A549 (cell line): Measurements from ENCODE around the gene COL17A1. TPM values are rescaled to one million over a fixed set of nuclear protein-coding genes. Genes with fewer than 3 reads are reported as not detected.

Source experiments
- ATAC-seq, 2 experiments: fragments of 200-7000 bp in 1 of 2; fragments of >200 bp in 1 of 2; cut with Nextera tagmentation in 1 of 2; cut with Tn5 transposase in 1 of 2; 3 replicates each; pipeline versions ENCODE4 v1.8.0 to v1.9.1; 2018 to 2020; ENCODE audit warnings: mild to moderate bottlenecking in 1 of 2, moderate library complexity in 1 of 2
- CTCF ChIA-PET: fragments of 300-600 bp; sonication (Branson Sonifier 250); formaldehyde crosslinking; extraction: SDS; loops from one replicate; lab custom pipeline; 2021; ENCODE audit warnings: antibody characterized with exemption, inconsistent platforms; lab: Yijun Ruan, JAX
- POLR2A ChIA-PET: fragments of 350-600 bp; formaldehyde crosslinking; extraction: SDS; loops from one replicate; lab custom pipeline; 2021; ENCODE audit warnings: antibody characterized with exemption, inconsistent platforms; lab: Yijun Ruan, JAX
- DNase-seq, 2 experiments: peaks; one replicate each; pipeline versions ENCODE4 v3.0.0 to v3.0.0-alpha.2; 2011 to 2016; ENCODE audit warnings: low read depth in 1 of 2, low spot score in 1 of 2
- FAIRE-seq: peaks from 2 replicates; lab custom pipeline; 2011; peaks lifted over from hg19 to GRCh38; lab: Jason Lieb, UNC
- H3K27ac ChIP-seq, 2 experiments: fragments of >200 bp; sonication (Bioruptor Twin); formaldehyde crosslinking; 3 replicates each; pipeline ENCODE4 v1.5.1; 2016 to 2017
- H3K4me1 ChIP-seq: fragments of >200 bp; sonication (Bioruptor Twin); formaldehyde crosslinking; 3 replicates; pipeline ENCODE4 v1.6.1; 2016
- H3K4me2 ChIP-seq: fragments of >200 bp; sonication (Bioruptor Twin); formaldehyde crosslinking; 3 replicates; pipeline ENCODE4 v1.6.1; 2016
- H3K4me3 ChIP-seq: fragments of >200 bp; sonication (Bioruptor Twin); formaldehyde crosslinking; 3 replicates; pipeline ENCODE4 v1.5.1; 2016
- H3K9me3 ChIP-seq: fragments of >200 bp; sonication (Bioruptor Twin); formaldehyde crosslinking; 3 replicates; pipeline ENCODE4 v1.6.1; 2016
- CEBPB ChIP-seq, 2 experiments: fragments of >200 bp in 1 of 2; sonication (Bioruptor Twin) in 1 of 2; formaldehyde crosslinking in 1 of 2; IDR thresholded peaks; 2 replicates each; pipeline ENCODE4 v1.6.1; 2012 to 2016
- GATA3 ChIP-seq: IDR thresholded peaks from 2 replicates; pipeline ENCODE4 v1.6.1; 2012; ENCODE audit warnings: borderline replicate concordance
- HOXA7 ChIP-seq: fragments of 250-450 bp; sonication (Bioruptor Pico); IDR thresholded peaks from 2 replicates; pipeline ENCODE4 v1.5.0; 2020; ENCODE audit warnings: mild to moderate bottlenecking, moderate library complexity
- RAD21 ChIP-seq, 2 experiments: fragments of >200 bp in 1 of 2; sonication (Bioruptor Twin) in 1 of 2; formaldehyde crosslinking in 1 of 2; IDR thresholded peaks in 1 of 2; conservative IDR thresholded peaks in 1 of 2; 2 replicates in 1 of 2; 3 replicates in 1 of 2; pipeline ENCODE4 v1.6.1; 2012 to 2018; ENCODE audit warnings: inconsistent platforms in 1 of 2
- SMC3 ChIP-seq: fragments of >200 bp; sonication (Bioruptor Twin); formaldehyde crosslinking; IDR thresholded peaks from 3 replicates; pipeline ENCODE4 v1.6.1; 2018; ENCODE audit warnings: inconsistent platforms
- WGBS: methylation state at CpG from one replicate; pipeline ENCODE4 v1.1.6; 2017; ENCODE audit errors: missing lambda C conversion rate; 5-methylcytosine and 5-hydroxymethylcytosine counted together
- polyA plus RNA-seq, 4 experiments: library from polyadenylated mRNA; depleted of rRNA in 3 of 4; stranded (reverse); fragments of >200 nt; fragmentation: RNase III in 1 of 4; extraction: RNeasy Plus Mini Kit Qiagen cat#74134 plus additional on column Dnase treatment in 1 of 4; gene quantifications; 2 replicates in 3 of 4; 3 replicates in 1 of 4; pipeline ENCODE4 v1.2.3, GENCODE V29; 2011 to 2017
- TF ChIP-seq, protein P1 (sequence below): fragments of >200 bp; sonication (Bioruptor Twin); formaldehyde crosslinking; IDR thresholded peaks from 3 replicates; pipeline ENCODE4 v1.5.1; 2016
- TF ChIP-seq, protein P2 (sequence below): IDR thresholded peaks from 2 replicates; pipeline ENCODE4 v1.6.1; 2012
- TF ChIP-seq, protein P3 (sequence below): fragments of 250-450 bp; sonication (Bioruptor Pico); IDR thresholded peaks from 2 replicates; pipeline ENCODE4 v1.5.0; 2020; ENCODE audit warnings: low read depth, mild to moderate bottlenecking, moderate library complexity
- TF ChIP-seq, protein P4 (sequence below): IDR thresholded peaks from 2 replicates; pipeline ENCODE4 v1.6.1; 2012

COL17A1 gene
- polyA plus RNA-seq, 2 of the 4 experiments (the other 2 are of a cell fraction), result 1.3 to 1.6 TPM

DNA sequence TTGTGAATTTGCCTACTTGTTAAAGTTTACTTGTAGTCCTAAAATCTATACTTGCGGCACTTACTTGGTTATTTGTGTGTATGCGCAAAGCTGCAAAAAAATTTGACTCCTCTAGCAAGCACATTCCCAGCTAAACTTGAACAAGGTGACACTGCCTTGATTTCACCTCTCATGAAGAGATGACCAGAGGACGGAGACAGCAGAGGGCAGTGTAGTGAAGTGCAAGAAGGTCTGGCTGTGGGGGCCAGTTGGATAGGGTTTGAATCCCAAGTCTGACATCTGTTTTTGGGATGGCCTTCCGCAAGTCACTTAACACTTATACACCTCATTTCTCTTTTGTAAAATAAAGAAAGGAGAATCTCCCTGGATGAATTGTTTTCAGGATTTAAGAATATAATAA is 103.0 kb downstream of the COL17A1 start:
- H3K4me1 ChIP-seq, result peaks cover 26% of the 10 kb centered on the region; the same call in 2 of the 3 replicates
- TF ChIP-seq, protein P1, sequence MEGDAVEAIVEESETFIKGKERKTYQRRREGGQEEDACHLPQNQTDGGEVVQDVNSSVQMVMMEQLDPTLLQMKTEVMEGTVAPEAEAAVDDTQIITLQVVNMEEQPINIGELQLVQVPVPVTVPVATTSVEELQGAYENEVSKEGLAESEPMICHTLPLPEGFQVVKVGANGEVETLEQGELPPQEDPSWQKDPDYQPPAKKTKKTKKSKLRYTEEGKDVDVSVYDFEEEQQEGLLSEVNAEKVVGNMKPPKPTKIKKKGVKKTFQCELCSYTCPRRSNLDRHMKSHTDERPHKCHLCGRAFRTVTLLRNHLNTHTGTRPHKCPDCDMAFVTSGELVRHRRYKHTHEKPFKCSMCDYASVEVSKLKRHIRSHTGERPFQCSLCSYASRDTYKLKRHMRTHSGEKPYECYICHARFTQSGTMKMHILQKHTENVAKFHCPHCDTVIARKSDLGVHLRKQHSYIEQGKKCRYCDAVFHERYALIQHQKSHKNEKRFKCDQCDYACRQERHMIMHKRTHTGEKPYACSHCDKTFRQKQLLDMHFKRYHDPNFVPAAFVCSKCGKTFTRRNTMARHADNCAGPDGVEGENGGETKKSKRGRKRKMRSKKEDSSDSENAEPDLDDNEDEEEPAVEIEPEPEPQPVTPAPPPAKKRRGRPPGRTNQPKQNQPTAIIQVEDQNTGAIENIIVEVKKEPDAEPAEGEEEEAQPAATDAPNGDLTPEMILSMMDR, result peak; percentile 43
- TF ChIP-seq GATA3 (no peak), HOXA7 (CRISPR knock-in tag) (no peak), RAD21 (conservative IDR thresholded peaks at IDR 0.05 in 1 of 2, IDR thresholded peaks at IDR 0.05 in 1 of 2) (peak; percentile 34 to 70; a peak in 3 of 5 replicates), SMC3 (peak; percentile 25; the same call in 1 of the 3 replicates), CEBPB (IDR thresholded peaks at IDR 0.05) (no peak)
- TF ChIP-seq, protein P2, sequence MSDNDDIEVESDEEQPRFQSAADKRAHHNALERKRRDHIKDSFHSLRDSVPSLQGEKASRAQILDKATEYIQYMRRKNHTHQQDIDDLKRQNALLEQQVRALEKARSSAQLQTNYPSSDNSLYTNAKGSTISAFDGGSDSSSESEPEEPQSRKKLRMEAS, result no peak
- TF ChIP-seq, protein P3, sequence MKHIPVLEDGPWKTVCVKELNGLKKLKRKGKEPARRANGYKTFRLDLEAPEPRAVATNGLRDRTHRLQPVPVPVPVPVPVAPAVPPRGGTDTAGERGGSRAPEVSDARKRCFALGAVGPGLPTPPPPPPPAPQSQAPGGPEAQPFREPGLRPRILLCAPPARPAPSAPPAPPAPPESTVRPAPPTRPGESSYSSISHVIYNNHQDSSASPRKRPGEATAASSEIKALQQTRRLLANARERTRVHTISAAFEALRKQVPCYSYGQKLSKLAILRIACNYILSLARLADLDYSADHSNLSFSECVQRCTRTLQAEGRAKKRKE (CRISPR knock-in tag), result no peak
- TF ChIP-seq, protein P4, sequence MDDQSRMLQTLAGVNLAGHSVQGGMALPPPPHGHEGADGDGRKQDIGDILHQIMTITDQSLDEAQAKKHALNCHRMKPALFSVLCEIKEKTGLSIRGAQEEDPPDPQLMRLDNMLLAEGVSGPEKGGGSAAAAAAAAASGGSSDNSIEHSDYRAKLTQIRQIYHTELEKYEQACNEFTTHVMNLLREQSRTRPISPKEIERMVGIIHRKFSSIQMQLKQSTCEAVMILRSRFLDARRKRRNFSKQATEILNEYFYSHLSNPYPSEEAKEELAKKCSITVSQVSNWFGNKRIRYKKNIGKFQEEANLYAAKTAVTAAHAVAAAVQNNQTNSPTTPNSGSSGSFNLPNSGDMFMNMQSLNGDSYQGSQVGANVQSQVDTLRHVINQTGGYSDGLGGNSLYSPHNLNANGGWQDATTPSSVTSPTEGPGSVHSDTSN, result no peak
- FAIRE-seq (no peak), DNase-seq (peak in 1 of 2 experiments; percentile 61), ATAC-seq (peak; percentile 50 to 89; a peak in 3 of 6 replicates)
- 82% methylated on average over 4 of the region's 4 CpGs for WGBS
- CTCF ChIA-PET, result interaction anchor here (1.0 to 1.5 kb wide), 4 partner anchors 13 to 95 kb away, joined by 3 to 6 read pairs (median 4); no protein-coding TSS in a partner anchor
- H3K27ac ChIP-seq, result no peak overlapping the region
- H3K9me3 ChIP-seq, result no peaks in the 10 kb centered on the region
- POLR2A ChIA-PET, result no interaction called here
- H3K4me3 ChIP-seq, result no peak overlapping the region
- no peak overlapping the region for H3K4me2 ChIP-seq

Other genes with a start within 250 kb of the COL17A1 start
- gene SH3PXD2A, start 230.3 kb downstream of the COL17A1 start, polyA plus RNA-seq (2011; rRNA removed), result 3.9 and 6.2 TPM in 2 replicates
- 1.4 to 2.4 TPM (median 1.7 TPM) in 3 replicates for gene SH3PXD2A, start 230.3 kb downstream of the COL17A1 start, polyA plus RNA-seq (2017; fragmentation: RNase III; extraction: RNeasy Plus Mini Kit Qiagen cat#74134 plus additional on column Dnase treatment)
- 34.5 and 35.5 TPM in 2 replicates for gene STN1, start 167.7 kb downstream of the COL17A1 start, polyA plus RNA-seq (2011; rRNA removed)
- gene STN1, start 167.7 kb downstream of the COL17A1 start, polyA plus RNA-seq (2017; fragmentation: RNase III; extraction: RNeasy Plus Mini Kit Qiagen cat#74134 plus additional on column Dnase treatment), result 15.8 to 19.0 TPM (median 17.1 TPM) in 3 replicates
- gene SLK, start 118.7 kb downstream of the COL17A1 start, polyA plus RNA-seq (2011; rRNA removed), result 26.7 and 29.2 TPM in 2 replicates
- 20.5 to 23.3 TPM (median 23.2 TPM) in 3 replicates for gene SLK, start 118.7 kb downstream of the COL17A1 start, polyA plus RNA-seq (2017; fragmentation: RNase III; extraction: RNeasy Plus Mini Kit Qiagen cat#74134 plus additional on column Dnase treatment)
- gene SFR1, start 36.3 kb upstream of the COL17A1 start, polyA plus RNA-seq (2011; rRNA removed), result 11.2 and 17.6 TPM in 2 replicates
- gene SFR1, start 36.3 kb upstream of the COL17A1 start, polyA plus RNA-seq (2017; fragmentation: RNase III; extraction: RNeasy Plus Mini Kit Qiagen cat#74134 plus additional on column Dnase treatment), result 15.8 to 16.8 TPM (median 16.2 TPM) in 3 replicates
- gene CFAP43, start 146.5 kb upstream of the COL17A1 start, polyA plus RNA-seq (2011; rRNA removed), result 0.42 and 0.75 TPM in 2 replicates
- 0.16 to 0.36 TPM (median 0.31 TPM) in 3 replicates for gene CFAP43, start 146.5 kb upstream of the COL17A1 start, polyA plus RNA-seq (2017; fragmentation: RNase III; extraction: RNeasy Plus Mini Kit Qiagen cat#74134 plus additional on column Dnase treatment)
- gene GSTO1, start 169.0 kb upstream of the COL17A1 start, polyA plus RNA-seq (2011; rRNA removed), result 172 and 204 TPM in 2 replicates
- 152 to 163 TPM (median 156 TPM) in 3 replicates for gene GSTO1, start 169.0 kb upstream of the COL17A1 start, polyA plus RNA-seq (2017; fragmentation: RNase III; extraction: RNeasy Plus Mini Kit Qiagen cat#74134 plus additional on column Dnase treatment)
- gene GSTO2, start 183.3 kb upstream of the COL17A1 start, polyA plus RNA-seq (2011; rRNA removed), result 5.7 and 6.3 TPM in 2 replicates
- 1.3 to 1.9 TPM (median 1.8 TPM) in 3 replicates for gene GSTO2, start 183.3 kb upstream of the COL17A1 start, polyA plus RNA-seq (2017; fragmentation: RNase III; extraction: RNeasy Plus Mini Kit Qiagen cat#74134 plus additional on column Dnase treatment)